Cardiac septum (tissue), 1 donor: ENCODE results near the gene ATP7A. TPM values are rescaled to one million over a fixed set of nuclear protein-coding genes. Genes with fewer than 3 reads are reported as not detected.
"Not testable (repeated sequence)": the region's sequence is repeated elsewhere in the genome, so short reads cannot be mapped to it uniquely, and the experiment has no call there.

ENCODE experiments used
- DNase-seq: peaks from one replicate; pipeline ENCODE4 v3.0.0-alpha.2; 2020; ENCODE audit warnings: low spot score
- intact Hi-C: fragments of 100-400 bp; cut with DNase I; formaldehyde crosslinking; loops from one replicate; pipeline ENCODE4 v1.14.0; 2022
- long read RNA-seq: library from polyadenylated mRNA; unstranded; transcript quantifications from one replicate; pipeline ENCODE4 v2.0.0, GENCODE V29; 2021
- total RNA-seq: library from RNA; stranded (reverse); fragmentation: NEBNext Ultra II Directional; extraction: Animal tissue kit (Norgen Biotek cat#: 25700); gene quantifications from one replicate; pipeline ENCODE4 v1.2.1, GENCODE V29; 2021
- donor health status: DM: no; HTN: no; CAD: no.

The ATP7A gene
- 6.6 TPM for total RNA-seq
- long read RNA-seq, partial matches to known transcripts, result 0 of 1 reads
- long read RNA-seq, other reads (novel, unspliced or antisense), result 1 of 1 reads

- intact Hi-C loops, result loop anchor here (2.0 kb wide), 1 partner anchor 193 kb away; no protein-coding TSS in a partner anchor
These were observed at the start of gene ATP7A for GRCh38 chrX:77910108-77910840. TSS of gene ATP7A (plus strand) at chrX:77910693. CDS start at chrX:77971642, 60,949 bp downstream.

DNA sequence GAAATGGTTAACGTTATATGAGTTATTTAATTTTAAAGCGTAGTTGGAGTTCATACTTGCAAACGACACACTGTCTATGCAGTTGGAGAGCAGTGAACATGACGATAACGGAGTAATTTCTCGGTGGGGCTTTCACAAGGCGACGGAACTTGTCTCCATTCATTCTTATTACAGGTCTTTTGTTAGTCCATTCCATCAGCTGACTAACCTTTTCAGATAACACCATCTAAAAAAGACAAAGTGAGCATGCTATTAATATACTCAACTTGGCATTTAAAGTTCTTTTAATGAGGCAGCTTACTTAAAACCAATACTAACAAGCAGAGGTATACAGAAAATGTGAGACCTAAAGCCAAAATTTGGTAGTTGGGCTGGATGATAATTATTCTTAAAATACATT is 35.1 kb upstream of the ATP7A start:
- DNase-seq, result no peak
- intact Hi-C loops, result no loop called here

More at GRCh38 chrX:77910108-77910840, at the start of gene ATP7A:
- peak; percentile 93 for DNase-seq

GRCh38 chrX:77881418-77881817 is 29.1 kb upstream of the ATP7A start:
- DNase-seq, intact Hi-C loops: not testable (repeated sequence)

GRCh38 chrX:77892887-77893286 is 17.6 kb upstream of the ATP7A start:
- intact Hi-C loops, result no loop called here
- DNase-seq, result no peak

- no peak for DNase-seq
- intact Hi-C loops, result no loop called here
These were observed 16.8 kb upstream of the ATP7A start for GRCh38 chrX:77893713-77894112.

GRCh38 chrX:77894921-77895886 is 15.3 kb upstream of the ATP7A start, which contains the start of gene MAGT1:
TSS of gene MAGT1 (minus strand) at chrX:77895435. CDS start at chrX:77895410, 25 bp downstream.
- intact Hi-C loops, result loop anchor here (5.0 kb wide), 1 partner anchor 108 kb away; the partner anchor contains the start of gene ATRX
- peak; percentile 93 for DNase-seq

DNA sequence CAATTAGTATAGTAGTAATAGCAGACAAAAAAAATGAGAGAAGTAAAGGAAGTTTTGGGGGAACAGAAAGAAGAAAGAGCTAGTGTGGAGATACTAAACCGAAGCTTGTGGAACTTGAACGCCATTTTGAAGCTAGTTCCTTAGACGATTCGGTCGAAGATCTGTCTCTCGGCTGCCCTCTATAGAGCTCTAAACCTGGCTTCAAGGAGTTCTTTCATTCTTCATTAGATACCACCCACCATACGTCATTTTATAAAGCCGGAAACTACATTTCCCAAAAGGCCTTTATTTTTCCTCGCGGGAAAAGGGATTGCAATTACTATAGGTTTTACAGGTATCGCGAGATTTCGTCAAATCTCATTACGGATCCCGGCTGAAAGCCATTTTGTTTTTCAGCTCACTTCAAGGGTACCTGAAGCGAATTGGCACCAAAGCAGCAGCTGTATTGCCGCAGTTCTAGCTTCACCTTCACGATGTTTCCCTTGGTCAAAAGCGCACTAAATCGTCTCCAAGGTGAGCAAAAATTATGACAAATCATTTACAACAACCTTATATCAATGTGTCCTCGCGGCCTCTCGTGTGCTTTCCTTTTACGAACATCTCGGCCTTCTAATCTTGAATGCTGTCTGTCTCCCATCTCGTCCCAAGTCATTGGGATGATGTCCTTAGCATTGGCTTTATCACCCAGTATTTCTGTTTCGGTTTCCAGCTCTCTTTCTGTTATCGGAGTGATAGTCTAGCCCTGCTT is 11.2 kb upstream of the ATP7A start, which contains the start of gene COX7B:
TSS of gene COX7B (plus strand) at position 388 of the 748 bp plus-strand sequence. CDS start at position 474, 86 bp downstream.
- DNase-seq, result no peak
- intact Hi-C loops, result loop anchor here (5.0 kb wide), 1 partner anchor 112 kb away; the partner anchor contains the start of gene ATRX

GRCh38 chrX:77900688-77901087 is 9.8 kb upstream of the ATP7A start:
- DNase-seq, result no peak
- intact Hi-C loops, result no loop called here

GRCh38 chrX:77901506-77901905 is 9.0 kb upstream of the ATP7A start:
- intact Hi-C loops, result no loop called here
- DNase-seq, result no peak

GRCh38 chrX:77917294-77917933 is 6.9 kb downstream of the ATP7A start:
- intact Hi-C loops, result no loop called here
- no peak for DNase-seq

- no peak for DNase-seq
- intact Hi-C loops, result no loop called here
These were observed 8.1 kb downstream of the ATP7A start for GRCh38 chrX:77918568-77918967.

- intact Hi-C loops, DNase-seq: not testable (repeated sequence)
These were observed 8.9 kb downstream of the ATP7A start for GRCh38 chrX:77919370-77919769.

DNA sequence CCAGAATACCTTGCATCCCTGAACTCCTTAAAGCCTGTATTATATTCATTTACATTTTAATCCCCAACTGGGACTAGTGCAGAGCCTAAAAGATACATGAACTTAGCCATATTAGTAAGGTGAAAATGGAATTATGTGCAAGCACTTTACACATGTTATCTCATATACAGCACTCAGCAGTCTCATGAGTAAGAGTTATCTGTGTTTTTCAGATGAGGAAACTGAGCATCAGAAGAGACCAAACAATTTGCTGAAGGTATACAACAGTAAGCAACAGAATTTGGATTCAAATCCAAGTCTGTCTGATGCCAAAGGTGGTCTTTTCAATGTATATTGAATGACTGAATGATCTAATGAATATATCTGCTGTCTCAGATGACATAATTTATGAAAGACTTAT is 12.3 kb downstream of the ATP7A start:
- DNase-seq, result no peak
- intact Hi-C loops, result no loop called here

DNA sequence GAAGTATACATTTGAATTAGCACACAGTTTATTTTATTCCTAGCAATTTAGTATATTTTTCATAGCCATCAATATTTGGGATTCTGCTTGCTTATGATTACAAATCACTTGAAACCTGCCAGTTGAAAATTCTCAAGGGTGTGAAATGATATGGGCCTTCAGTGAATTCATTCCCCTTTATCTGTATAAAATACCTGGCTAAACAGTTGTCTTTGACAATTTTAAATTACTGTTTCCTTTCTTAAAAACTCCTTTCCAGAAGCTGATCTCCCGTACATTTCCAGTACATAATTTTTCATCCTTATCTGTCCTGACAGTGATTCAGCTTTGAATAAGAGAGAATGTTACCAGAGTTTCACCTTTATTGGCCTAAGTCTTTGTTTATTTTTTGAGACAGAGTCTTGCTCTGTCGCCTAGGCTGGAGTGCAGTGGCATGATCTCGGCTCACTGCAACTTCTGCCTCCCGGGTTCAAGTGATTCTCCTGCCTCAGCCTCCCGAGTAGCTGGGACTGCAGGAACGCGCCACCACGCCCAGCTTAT is 13.9 kb downstream of the ATP7A start:
- no peak for DNase-seq
- intact Hi-C loops, result no loop called here

GRCh38 chrX:77925764-77926163 is 15.3 kb downstream of the ATP7A start:
- intact Hi-C loops, result no loop called here
- DNase-seq, result no peak

- intact Hi-C loops, result no loop called here
- no peak for DNase-seq
These were observed 20.1 kb downstream of the ATP7A start for GRCh38 chrX:77930581-77930980.

- intact Hi-C loops, result no loop called here
- DNase-seq, result no peak
These were observed 25.4 kb downstream of the ATP7A start for GRCh38 chrX:77935886-77936285.

- intact Hi-C loops, result no loop called here
These were observed 25.8 kb downstream of the ATP7A start for GRCh38 chrX:77936299-77936698.

More at GRCh38 chrX:77936299-77936698, 25.8 kb downstream of the ATP7A start:
- no peak for DNase-seq
